Adrenal gland (tissue), 5 donors: ENCODE measurements around the gene F7.

Experiments used
- CTCF ChIP-seq, 6 experiments: fragments of 450-650 bp in 4 of 6; fragments of 200-600 bp in 2 of 6; sonication (generic) in 1 of 6; IDR thresholded peaks; 1 replicate in 5 of 6; 2 replicates in 1 of 6; pipeline versions ENCODE4 v1.5.1 to v1.8.0; 2016 to 2021; ENCODE audit warnings: antibody characterized with exemption in 6 of 6, mild to moderate bottlenecking in 2 of 6, moderate library complexity in 1 of 6
- POLR2A ChIP-seq, 2 donors: fragments of 450-650 bp; IDR thresholded peaks; one replicate each; pipeline ENCODE4 v1.6.1; 2017; ENCODE audit warnings: antibody characterized with exemption in 2 of 2, mild to moderate bottlenecking in 2 of 2, moderate library complexity in 1 of 2
- donor health status: DM: no; HTN: no; CAD: no.

DNA sequence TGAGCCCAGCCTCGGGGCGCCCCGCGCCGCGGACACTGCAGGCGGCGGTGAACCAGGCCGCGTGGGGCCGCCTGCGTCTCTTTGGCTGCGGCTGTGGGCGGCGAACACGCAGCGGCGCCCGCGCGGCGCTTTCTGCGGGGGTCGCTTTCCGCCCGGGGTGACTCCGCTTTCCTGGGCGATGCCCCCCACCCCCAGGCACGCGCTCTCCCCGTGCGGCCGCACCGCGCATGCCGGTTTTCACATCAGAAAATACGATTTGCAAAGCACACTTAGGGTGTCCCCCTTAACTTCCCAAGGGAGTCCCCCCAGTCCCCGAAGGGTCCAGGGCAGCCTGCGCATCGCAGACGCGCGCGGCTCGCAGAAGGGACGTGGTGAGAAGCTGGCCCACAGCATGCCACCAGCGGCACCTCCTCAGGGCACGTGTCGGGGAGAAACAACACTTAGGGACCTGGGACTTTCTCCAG is 5.3 kb downstream of the F7 start:
- no peak for TF ChIP-seq CTCF (IDR thresholded peaks at IDR 0.05)
- no peak for TF ChIP-seq POLR2A (IDR thresholded peaks at IDR 0.05)
